NT2/D1 (cell line): ENCODE data around the gene PVRIG.

Source experiments
- YY1 ChIP-seq: IDR thresholded peaks from 2 replicates; pipeline ENCODE4 v1.6.1; 2011; ENCODE audit not compliant: insufficient read length, insufficient read depth
- ZNF274 ChIP-seq: IDR thresholded peaks from 2 replicates; pipeline ENCODE4 v1.6.1; 2011; ENCODE audit warnings: mild to moderate bottlenecking, low read depth, low read length

DNA sequence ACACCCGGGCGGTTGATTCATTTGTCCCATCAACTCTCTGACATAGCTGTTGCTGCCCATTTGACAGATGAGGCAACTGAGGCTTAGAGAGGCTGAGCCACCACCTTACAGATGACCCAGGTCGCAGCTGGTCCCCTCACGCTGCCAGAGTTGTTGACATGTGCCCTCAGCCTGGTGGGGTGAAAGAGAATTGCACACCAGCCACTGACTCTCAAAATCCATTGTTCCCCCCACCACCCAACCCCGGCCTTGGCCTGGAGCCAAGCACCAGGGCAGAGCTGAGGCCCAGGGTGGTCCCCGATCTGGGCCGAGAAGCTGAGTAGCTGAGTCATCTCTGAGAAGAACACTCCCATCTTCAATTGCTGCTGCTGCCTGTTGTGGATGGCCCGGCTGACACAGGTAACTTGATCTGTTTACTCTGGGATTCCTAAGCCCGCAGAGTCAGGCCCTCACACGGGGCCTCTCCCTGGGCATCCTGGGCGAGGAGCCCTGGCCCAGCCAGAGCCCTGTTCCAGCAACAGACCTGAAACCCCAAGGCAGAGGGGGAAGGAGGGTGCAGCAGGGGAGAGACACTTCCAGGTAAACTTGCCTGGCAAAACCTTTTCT lies 27.5 kb downstream of the PVRIG start:
- no peak for TF ChIP-seq YY1
- TF ChIP-seq ZNF274 = no peak
